Astrocyte of the spinal cord (primary cell): ENCODE data around the gene DPP6.

Source experiments
- DNase-seq: peaks from one replicate; pipeline ENCODE4 v3.0.0; 2011; ENCODE audit warnings: low read depth, low spot score
- H3K4me3 ChIP-seq: 2 replicates; pipeline ENCODE4 v1.5.1; 2011; ENCODE audit warnings: low read depth, mild to moderate bottlenecking, low read length, moderate library complexity
- in situ Hi-C: cut with HindIII; loops from 2 replicates; pipeline ENCODE4 v1.10.0; 2017; ENCODE audit warnings: low sequenced_read_pairs
- TF ChIP-seq, protein P1 (sequence below): IDR thresholded peaks from 2 replicates; pipeline ENCODE4 v1.5.1; 2012; ENCODE audit warnings: low read depth, mild to moderate bottlenecking, low read length, inconsistent platforms

DPP6 gene

DNA sequence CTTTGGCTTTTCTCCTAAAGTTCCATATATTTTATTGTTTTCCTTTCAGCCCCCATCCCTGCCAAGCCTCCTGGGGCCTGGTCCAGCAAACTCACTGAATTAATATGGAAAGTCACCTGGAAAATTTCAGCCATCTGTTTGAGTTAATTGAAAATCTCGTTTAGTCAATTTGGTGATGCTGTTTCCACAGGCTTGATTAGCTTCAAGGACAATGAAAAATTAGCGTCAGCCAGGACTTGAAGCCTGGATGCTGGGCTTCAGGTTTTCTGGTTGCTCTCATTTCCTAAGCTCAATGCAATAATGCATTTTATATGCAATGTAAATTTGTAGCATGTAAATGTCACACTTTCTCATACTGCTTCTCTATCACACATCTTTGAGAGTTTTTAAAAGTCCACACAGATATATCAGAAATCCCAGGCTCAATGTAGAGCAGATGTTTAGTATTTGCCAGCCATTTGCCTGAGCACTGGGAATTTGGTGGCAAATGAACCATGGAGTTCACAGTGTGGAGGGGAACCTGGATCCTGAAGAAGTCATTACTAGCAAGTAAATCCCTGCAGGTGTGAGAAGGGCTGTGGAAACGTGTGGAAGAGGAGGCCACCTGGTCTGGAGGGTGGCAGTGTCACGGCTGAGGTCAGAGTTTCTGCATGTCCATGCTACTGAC lies 722.2 kb downstream of the DPP6 start:
- no peak for DNase-seq
- in situ Hi-C loops: no loop called here
- TF ChIP-seq, protein P1, sequence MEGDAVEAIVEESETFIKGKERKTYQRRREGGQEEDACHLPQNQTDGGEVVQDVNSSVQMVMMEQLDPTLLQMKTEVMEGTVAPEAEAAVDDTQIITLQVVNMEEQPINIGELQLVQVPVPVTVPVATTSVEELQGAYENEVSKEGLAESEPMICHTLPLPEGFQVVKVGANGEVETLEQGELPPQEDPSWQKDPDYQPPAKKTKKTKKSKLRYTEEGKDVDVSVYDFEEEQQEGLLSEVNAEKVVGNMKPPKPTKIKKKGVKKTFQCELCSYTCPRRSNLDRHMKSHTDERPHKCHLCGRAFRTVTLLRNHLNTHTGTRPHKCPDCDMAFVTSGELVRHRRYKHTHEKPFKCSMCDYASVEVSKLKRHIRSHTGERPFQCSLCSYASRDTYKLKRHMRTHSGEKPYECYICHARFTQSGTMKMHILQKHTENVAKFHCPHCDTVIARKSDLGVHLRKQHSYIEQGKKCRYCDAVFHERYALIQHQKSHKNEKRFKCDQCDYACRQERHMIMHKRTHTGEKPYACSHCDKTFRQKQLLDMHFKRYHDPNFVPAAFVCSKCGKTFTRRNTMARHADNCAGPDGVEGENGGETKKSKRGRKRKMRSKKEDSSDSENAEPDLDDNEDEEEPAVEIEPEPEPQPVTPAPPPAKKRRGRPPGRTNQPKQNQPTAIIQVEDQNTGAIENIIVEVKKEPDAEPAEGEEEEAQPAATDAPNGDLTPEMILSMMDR: no peak
- no peak overlapping the region for H3K4me3 ChIP-seq

DNA sequence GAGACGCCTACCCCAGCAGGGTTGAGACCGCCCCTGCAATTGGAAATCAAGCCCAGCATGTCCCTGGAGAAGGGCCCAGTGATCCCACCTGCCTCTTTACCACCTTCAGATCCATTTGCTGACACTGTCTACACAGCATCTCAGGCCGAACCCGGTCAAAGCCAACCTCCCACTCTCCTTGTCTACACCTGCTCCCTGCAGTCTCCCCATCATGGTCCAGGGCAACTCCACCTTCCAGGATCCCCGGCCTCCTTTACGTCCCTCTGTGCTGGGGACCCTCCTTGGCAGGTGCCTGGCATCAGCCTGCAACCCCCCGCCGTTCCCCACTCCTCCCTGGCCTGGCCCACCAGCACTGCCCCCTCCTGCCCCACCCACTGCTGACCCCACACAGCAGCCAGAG lies 723.5 kb downstream of the DPP6 start:
- DNase-seq: no peak
- in situ Hi-C loops: no loop called here
- TF ChIP-seq, protein P1: no peak
- no peak overlapping the region for H3K4me3 ChIP-seq

DNA sequence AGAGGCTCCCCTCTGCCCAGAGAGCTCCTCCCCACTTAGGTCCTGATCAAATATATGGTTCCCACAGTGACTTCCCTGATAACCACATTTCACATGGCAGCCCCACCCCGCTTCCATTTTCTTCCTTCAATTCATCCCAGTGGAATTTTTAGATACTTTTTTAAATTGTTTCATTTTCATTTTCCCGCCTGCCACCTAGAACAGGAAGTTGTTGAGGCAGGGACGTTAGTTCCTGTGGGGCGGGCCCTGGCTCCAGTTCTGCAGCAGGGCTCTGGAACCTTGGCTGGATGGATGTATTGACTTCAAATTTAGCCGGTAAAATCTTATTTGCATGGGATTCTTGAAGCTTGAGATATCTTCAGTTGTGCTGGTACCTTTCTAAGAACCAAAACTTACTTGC lies 724.2 kb downstream of the DPP6 start:
- in situ Hi-C loops: no loop called here
- DNase-seq: no peak
- no peak overlapping the region for H3K4me3 ChIP-seq
- TF ChIP-seq, protein P1: no peak

DNA sequence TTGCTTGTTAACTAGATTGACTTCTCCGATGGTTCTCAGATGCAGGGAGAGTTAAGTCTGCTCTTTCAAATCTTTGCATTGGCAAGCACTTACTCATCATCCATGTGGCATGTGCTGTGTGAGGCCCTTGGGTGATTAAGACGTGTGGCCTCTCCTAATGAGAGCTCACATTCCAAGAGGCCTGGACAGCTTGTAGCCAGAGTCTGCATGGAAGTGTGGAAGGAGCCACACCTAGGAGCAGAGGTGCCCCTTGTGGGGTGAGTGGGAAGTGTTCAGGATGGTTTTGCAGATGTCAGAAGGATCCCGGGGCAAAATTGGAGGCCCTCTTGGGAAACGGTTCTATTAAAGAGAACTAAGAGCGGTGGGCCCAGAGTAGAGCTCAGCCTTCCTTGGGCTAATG lies 724.8 kb downstream of the DPP6 start:
- in situ Hi-C loops: no loop called here
- no peak for DNase-seq
- TF ChIP-seq, protein P1: no peak
- no peak overlapping the region for H3K4me3 ChIP-seq

DNA sequence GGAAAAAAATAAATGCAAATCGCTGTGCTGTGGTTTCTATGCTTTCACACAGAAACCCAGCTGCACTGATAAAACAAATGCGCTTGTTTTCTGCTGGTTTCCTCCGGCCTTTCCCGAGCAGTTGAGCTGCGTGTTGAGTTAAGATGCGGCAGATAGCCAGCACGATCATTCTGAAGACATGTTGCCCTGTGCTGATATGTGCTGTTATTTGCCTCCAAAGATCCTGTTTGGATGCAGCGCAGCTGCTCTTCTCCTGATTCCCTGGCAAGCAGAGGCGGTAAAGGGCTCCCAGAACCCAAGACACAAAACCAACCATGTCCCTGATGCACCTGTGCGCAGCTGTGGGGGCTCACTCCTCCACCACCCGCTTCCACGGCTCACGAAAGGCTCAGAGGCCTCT lies 725.3 kb downstream of the DPP6 start:
- H3K4me3 ChIP-seq: no peak overlapping the region
- in situ Hi-C loops: no loop called here
- TF ChIP-seq, protein P1: no peak
- no peak for DNase-seq

DNA sequence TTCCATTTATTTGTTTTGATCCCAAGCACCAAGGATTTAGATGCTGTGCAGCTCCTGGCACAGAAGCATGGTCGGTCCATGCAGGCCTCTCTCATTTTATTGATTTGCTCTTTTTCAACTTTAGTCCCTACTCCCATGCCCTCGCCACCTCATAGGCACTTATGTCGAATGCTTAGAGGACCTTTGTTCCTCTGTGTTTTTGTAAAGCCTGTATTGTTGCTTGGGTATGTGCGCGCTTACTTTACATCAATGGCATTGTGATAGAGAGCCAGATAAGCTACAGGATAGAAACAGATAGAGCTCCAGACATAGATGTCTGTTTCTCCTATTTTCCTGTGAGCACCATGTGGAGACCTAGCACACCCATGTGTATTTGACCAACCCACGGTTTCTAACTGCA lies 725.7 kb downstream of the DPP6 start:
- no peak overlapping the region for H3K4me3 ChIP-seq
- no peak for DNase-seq
- TF ChIP-seq, protein P1: no peak
- in situ Hi-C loops: no loop called here
